ENCODE data around the gene FBXL12.
"Not testable (repeated sequence)": the region's sequence is repeated elsewhere in the genome, so short reads cannot be mapped to it uniquely, and the experiment has no call there.

Gene FBXL12

DNA sequence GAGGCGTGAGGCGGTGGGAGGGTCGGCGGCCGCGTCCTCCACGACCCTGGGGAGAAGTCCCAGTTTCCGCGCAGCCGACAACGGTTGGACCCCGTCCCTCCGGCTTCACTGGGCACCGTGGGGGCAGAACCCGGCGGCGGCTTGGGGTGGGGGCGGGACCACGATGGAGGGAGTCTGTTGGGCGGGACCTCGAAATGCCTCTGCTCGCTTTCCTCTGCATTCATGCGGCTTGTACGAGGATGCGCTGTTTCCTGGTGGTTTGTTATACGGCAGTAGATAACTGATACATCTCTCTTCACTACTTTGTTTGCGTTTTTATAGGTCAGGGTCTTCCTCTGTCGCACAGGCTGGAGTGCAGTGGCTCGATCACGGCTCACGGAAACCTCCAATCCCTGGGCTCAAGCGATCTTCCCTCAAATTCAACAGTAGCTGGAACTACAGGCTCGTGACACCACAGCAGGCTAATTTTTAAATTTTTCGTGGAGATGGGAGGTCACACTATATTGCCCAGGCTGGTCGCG is 25.7 kb downstream of the FBXL12 start:
- peak in 21 of 51 donors; percentile 18 to 65 (median 44) for DNase-seq

DNA sequence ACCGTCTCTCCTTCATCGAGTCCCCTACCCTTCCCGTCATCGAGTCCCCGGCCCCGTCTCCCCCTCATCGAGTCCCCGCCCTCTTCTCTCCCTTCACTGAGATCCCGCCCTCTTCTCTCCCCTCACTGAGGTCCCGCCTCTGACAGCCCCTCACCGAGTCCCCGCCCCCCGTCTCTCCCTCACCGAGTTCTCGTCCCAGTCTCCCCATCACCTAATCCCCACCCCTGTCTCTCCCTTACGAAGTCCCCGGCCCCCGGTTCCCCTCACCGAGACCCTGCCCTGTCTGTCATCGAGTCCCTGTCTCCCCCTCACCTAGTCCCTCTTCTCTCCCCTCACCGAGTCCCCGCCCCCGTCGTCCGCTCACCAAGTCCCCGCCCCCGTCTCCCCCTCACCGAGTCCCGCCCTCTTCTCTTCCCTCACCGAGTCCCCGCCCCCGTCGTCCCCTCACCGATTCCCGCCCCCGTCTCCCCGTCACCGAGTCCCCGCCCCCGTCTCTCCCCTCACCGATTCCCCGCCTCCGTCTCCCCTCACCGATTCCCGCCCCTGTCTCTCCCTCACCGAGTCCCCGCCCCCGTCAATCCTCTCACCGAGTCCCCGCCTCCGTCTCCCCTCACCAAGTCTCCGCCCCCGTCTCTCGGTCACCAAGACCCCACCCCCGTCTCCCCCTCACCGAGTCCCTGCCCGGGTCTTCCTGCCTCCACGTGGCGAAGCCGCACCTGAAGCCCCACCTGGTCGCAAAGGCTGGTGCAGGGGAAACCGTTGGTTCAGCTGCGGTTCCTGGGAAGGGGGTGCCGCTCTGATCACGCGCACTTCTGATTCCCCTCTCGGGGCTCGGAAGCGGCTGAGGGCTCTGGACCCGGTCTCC is 26.4 kb downstream of the FBXL12 start:
- peak; percentile 75 to 99 (median 93) for DNase-seq

DNA sequence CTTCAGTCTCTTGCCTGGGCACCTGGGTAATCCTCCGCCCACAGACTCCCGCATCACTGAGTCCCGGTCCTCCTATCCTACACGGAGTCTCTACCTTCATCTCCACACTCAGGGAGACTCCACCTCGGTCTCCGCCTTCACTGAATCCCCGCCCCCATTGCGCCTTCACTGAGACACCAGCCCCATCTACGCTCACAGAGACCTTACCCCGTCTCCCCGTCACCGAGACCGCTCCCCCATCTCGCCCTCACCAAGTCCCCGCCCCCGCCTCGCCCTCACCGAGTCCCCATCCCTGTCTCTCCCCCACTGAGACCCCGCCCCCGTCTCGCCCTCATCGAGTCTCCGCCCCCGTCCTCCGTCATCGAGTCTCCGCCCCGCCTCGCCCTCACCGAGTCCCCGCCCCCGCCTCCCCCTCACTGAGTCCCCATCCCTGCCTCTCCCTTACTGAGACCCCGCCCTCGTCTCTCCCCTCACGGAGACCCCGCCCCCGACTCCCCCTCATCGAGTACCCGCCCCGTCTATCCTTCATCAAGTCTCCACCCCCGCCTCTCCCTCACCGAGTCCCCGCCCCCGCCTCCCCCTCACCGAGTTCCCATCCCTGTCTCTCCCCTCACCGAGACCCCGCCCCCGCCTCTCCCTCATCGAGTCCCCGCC is 27.2 kb downstream of the FBXL12 start:
- peak; percentile 75 to 100 (median 95) for DNase-seq

DNA sequence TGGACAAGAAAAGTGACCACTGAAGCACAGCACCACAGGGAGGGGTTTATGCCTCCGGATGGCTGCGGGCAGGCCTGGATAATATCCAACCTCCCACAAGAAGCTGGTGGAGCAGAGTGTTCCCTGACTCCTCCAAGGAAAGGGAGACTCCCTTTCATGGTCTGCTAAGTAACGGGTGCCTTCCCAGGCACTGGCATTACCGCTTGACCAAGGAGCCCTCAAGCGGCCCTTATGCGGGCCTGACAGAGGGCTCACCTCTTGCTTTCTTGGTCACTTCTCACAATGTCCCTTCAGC is 27.9 kb downstream of the FBXL12 start:
- DNase-seq = peak in 1 of 51 donors; percentile 11

DNA sequence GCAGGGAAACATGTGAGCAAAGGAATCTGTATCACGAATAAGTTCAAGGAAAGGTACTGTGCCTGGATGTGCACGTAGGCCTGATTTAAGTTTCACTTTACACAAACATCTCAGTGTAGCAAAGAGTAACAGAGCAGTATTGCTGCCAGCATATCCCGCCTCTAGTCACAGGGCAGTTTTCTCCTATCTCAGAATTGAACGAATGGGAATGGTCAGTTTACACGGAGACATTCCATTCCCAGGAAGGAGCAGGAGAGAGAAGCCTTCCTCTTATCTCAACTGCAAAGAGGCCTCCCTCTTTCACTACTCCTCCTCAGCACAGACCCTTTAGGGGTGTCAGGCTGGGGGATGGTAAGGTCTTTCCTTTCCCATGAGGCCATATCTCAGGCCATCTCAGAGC is 29.3 kb downstream of the FBXL12 start:
- DNase-seq = not testable (repeated sequence)

DNA sequence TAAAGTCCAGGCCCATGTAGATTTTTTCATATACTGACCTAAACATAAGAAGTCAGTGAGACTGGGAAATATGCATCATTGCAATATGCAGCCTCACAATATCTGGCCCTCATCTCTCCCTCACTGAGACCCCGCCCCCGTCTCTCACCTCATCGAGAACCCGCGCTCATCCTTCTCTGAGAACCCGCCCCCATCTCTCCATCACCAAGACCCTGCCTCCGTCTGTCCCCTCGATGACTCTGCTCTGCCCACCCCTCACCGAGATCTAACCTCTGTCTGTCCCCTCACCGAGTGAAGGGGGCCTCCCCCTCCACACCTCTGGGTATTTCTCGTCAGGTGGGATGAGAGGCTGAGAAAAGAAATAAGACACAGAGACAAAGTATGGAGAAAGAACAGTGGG is 29.8 kb downstream of the FBXL12 start:
- no peak for DNase-seq

DNA sequence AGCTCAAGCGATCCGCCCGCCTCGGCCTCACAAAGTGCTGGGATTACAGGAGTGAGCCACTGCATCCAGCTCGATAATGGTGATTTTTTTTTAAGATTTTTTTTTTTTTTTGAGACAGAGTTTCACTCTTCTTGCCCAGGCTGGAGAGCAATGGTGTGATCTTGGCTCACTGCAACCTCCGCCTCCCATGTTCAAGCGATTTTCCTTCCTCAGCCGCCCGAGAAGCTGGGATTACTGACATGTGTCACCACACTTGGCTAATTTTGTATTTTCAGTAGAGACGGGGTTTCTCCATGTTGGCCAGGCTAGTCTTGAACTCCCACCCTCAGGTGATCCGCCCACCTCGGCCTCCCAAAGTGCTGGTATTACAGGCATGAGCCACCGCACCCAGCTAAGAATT is 30.3 kb downstream of the FBXL12 start:
- DNase-seq = not testable (repeated sequence)

DNA sequence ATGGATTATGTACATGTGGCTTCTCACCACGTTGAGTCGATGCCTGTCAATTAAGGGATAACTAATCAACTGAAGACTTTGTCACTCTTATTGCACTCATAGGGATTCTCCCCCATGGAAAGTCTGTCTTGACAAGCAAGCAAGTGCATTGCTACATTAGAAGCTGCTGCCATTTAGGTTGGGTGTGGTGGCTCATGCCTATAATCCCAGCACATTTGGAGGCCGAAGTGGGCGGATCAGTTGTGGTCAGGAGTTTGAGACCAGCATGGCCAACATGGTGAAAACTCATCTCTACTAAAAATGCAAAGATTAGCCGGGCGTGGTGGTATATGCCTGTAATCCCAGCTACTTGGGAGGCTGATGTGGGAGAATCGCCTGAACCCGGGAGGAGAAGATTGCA is 32.1 kb downstream of the FBXL12 start:
- DNase-seq = no peak

DNA sequence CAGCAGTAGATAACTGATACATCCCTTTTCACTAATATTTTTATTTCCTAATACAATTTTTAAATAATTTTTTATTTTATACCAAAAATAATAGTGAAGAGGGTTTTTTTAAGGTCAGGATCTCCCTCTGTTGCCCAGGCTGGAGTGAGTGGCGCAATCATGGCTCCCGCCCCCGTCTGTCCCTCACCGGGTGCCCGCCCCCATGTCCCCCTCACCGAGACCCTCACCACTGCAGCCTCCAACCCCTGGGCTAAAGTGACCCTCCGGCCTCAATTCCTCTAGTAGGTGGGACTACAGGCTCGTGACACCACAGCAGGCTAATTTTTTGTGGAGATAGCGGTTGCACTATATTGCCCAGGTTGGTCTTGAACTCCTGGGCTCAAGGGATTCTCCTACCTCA is 32.5 kb downstream of the FBXL12 start:
- DNase-seq = no peak

DNA sequence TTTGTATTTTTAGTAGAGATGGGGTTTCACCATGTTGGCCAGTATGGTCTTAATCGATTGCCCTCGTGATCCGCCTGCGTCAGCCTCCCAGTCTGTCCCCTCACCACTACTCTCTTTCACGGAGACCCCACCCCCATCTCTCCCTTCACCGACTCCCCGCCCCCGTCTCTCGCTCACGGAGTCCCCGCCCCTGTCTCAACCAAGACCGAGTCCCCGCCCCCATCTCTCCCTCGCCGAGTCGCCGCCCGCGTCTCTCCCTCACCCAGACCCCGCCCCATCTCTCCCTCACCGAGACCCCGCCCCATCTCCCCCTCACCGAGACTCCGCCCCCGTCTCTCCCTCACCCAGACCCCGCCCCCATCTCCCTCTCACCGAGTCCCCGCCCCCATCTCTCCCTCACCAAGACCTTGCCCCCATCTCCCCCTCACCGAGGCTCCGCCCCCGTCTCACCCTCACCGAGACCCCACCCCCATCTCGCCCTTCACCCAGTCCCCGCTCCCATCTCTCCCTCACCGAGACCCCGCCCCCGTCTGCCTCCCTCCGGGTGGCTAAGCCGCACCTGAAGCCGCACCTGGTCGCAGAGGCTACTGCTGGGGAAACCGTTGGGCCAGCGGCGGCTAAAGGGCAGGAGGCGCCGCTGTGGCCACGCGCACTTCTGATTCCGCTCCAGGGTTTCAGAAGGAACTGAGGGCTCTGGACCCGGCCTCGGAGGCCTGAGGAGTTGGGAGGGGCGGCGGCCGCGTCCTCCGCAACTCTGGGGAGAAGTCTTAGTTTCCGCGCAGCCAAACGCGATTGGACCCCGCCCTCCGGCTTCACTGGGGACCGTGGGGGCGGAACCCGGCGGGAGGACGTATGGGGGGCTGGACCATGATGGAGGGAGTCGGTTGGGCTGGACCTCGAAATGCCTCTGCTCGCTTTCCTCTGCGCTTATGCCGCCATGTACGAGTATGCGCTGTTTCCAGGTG is 33.2 kb downstream of the FBXL12 start:
- peak; percentile 42 to 99 (median 90) for DNase-seq

DNA sequence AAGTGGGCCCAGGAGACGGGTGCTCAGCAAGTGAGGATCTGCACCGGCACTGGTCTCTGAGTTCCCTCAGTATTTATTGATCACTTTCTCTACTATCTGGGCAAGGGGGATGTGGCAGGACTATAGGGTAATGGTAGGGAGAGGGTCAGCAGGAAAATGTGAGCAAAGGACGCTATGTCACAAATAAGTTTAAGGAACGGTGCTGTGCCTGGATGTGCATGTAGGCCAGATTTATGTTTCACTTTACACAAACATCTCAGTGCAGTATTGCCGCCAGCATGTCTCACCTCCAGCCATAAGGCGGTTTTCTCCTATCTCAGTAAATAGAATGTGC is 34.7 kb downstream of the FBXL12 start:
- DNase-seq = not testable (repeated sequence)

DNA sequence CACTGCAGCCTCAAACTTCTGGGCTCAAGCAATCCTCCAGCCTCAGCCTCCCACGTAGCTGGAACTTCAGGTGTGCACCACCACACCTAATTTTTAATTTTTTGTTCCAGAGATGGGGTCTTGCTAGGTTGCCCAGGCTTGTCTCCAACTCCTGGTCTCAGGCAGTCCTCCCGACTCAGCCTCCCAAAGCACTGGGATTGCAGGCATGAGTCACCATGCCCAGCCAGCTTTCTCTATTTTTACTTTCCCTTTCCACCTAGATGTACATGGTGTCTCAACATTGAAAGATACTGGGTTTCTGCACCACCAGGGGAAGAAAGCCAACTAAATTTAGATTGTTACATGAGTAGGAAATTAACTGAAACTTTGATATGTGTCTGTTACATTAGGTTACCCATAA is 36.5 kb downstream of the FBXL12 start:
- DNase-seq = no peak

DNA sequence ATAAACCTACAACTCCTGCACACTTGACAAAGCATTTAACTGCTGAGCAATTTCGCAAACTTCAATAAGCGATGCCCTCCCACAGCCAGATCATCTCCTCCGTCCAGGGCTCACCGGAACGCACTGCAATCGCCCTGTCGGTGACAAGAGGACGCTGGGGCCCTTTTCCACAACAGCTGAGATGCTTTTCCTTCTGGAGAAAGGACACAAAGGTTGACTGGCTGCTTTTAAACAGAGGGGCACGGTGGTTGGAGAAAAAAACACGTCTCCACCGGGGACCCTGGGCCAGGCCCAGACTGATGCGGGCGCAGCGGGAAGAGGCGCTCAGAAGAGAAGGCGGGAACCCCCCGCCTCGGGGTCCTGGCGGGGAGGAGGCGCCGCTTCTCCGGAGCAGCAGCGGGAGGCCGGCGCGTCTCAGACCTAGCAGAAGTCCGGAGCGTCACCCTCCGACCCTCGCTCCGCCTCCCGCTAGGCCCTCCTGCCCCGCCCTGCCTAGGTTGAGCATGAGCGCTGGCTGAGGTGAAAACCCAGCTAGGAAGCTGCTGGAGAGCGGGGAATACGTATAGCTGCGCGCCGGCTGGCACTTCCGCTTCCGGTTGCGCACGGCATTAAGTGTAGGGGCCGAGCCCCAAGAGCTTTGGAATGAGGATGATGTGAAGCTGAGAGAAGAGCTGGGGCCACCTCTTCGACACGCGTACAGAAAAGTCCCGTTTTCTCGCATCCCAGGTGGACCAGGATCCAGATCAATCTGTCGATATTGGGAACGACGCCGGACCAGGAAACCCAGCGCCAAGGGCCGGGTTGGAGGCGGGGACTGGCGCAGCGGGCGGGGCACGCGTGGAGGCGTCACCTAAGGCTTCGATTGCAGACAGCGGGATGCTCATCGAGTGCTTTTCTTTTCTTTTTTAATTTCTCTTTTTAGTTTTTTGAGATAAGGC is 50.4 kb downstream of the FBXL12 start, which contains the start of gene ZNF846:
Gene ZNF846, minus strand, starts transcription at position 564 of the 938 bp plus-strand sequence. CDS start 3,788 bp downstream, outside the sequence.
- peak; percentile 39 to 94 (median 85) for DNase-seq

Measured in hypothalamus (tissue), 51 donors.